CD14-positive monocyte (primary cell): ENCODE data around the gene OSBPL9. TPM values are rescaled to one million over a fixed set of nuclear protein-coding genes. Genes with fewer than 3 reads are reported as not detected.

Experiments
- DNase-seq, 3 donors: peaks; one replicate each; pipeline ENCODE4 v3.0.0-alpha.2; 2011 to 2022
- H2AFZ ChIP-seq: 2 replicates; pipeline ENCODE4 v1.6.0; 2012; ENCODE audit warnings: mild to moderate bottlenecking, low read depth, low read length, inconsistent platforms; ENCODE audit not compliant: insufficient read depth, poor library complexity, severe bottlenecking
- H3K27ac ChIP-seq, 2 donors: 1 replicate in 1 of 2; 2 replicates in 1 of 2; pipeline ENCODE4 v1.5.1; 2012 to 2013; ENCODE audit warnings: low read length in 2 of 2, control low read depth in 1 of 2, inconsistent platforms in 1 of 2, low read depth in 1 of 2, mild to moderate bottlenecking in 1 of 2
- H3K27me3 ChIP-seq, 2 donors: one replicate each; pipeline versions ENCODE4 v1.6.0 to v1.6.1; 2011 to 2013; ENCODE audit warnings: low read length in 2 of 2; ENCODE audit not compliant: control insufficient read depth in 2 of 2, insufficient read depth in 2 of 2
- H3K36me3 ChIP-seq, 2 donors: replicated peaks in 1 of 2; 1 replicate in 1 of 2; 2 replicates in 1 of 2; pipeline versions ENCODE4 v1.5.1 to v1.6.1; 2012 to 2013; ENCODE audit warnings: low read length in 2 of 2, control low read depth in 1 of 2, inconsistent platforms in 1 of 2, mild to moderate bottlenecking in 1 of 2; ENCODE audit not compliant: insufficient read depth in 2 of 2, control insufficient read depth in 1 of 2
- H3K4me1 ChIP-seq, 2 donors: 1 replicate in 1 of 2; 2 replicates in 1 of 2; pipeline versions ENCODE4 v1.5.1 to v1.6.1; 2012 to 2013; ENCODE audit warnings: low read length in 2 of 2, control low read depth in 1 of 2, inconsistent platforms in 1 of 2, mild to moderate bottlenecking in 1 of 2, moderate library complexity in 1 of 2; ENCODE audit not compliant: insufficient read depth in 2 of 2, control insufficient read depth in 1 of 2
- H3K4me2 ChIP-seq: replicated peaks from 2 replicates; pipeline ENCODE3; 2012; ENCODE audit warnings: low read length, moderate library complexity, mild to moderate bottlenecking; ENCODE audit not compliant: poor library complexity, severe bottlenecking; ENCODE audit errors: extremely low read depth
- H3K4me3 ChIP-seq, 3 experiments: fragments of 200-600 bp in 1 of 3; sonication (generic) in 1 of 3; replicated peaks in 1 of 3; 1 replicate in 2 of 3; 2 replicates in 1 of 3; pipeline ENCODE4 v1.5.1; 2011 to 2013; ENCODE audit warnings: low read length in 3 of 3, mild to moderate bottlenecking in 3 of 3, control low read depth in 2 of 3, low read depth in 2 of 3, inconsistent platforms in 1 of 3, moderate library complexity in 1 of 3
- H3K79me2 ChIP-seq: 2 replicates; pipeline ENCODE4 v1.6.0; 2012; ENCODE audit warnings: mild to moderate bottlenecking, control low read depth, inconsistent platforms, low read length, moderate library complexity; ENCODE audit not compliant: insufficient read depth
- H3K9ac ChIP-seq: 2 replicates; pipeline ENCODE4 v1.6.0; 2017; ENCODE audit warnings: low read length, mild to moderate bottlenecking; ENCODE audit not compliant: insufficient read depth, poor library complexity, severe bottlenecking
- H3K9me3 ChIP-seq, 2 donors: replicated peaks in 1 of 2; 1 replicate in 1 of 2; 2 replicates in 1 of 2; pipeline versions ENCODE4 v1.5.1 to v1.6.1; 2012 to 2013; ENCODE audit warnings: low read length in 2 of 2, control low read depth in 1 of 2; ENCODE audit not compliant: control insufficient read depth in 1 of 2, insufficient read depth in 1 of 2
- H4K20me1 ChIP-seq: 2 replicates; pipeline ENCODE4 v1.6.0; 2012; ENCODE audit warnings: mild to moderate bottlenecking, low read length, control low read depth, moderate library complexity; ENCODE audit not compliant: insufficient read depth
- H3K27ac Mint-ChIP-seq, 7 donors: one replicate each; pipeline ENCODE4 v1.8.0; 2020; ENCODE audit warnings: mild to moderate bottlenecking in 7 of 7, mixed read lengths in 7 of 7, moderate library complexity in 6 of 7, inconsistent platforms in 2 of 7
- H3K27me3 Mint-ChIP-seq, 3 donors: one replicate each; pipeline ENCODE4 v1.8.0; 2021 to 2022; ENCODE audit warnings: low read depth in 3 of 3, mild to moderate bottlenecking in 3 of 3, mixed read lengths in 3 of 3, moderate library complexity in 3 of 3, inconsistent platforms in 1 of 3
- H3K36me3 Mint-ChIP-seq, 2 donors: one replicate each; pipeline ENCODE4 v1.8.0; 2020; ENCODE audit warnings: mixed read lengths in 2 of 2, inconsistent platforms in 1 of 2, mild to moderate bottlenecking in 1 of 2
- H3K4me1 Mint-ChIP-seq: one replicate; pipeline ENCODE4 v1.8.0; 2020; ENCODE audit warnings: mild to moderate bottlenecking, mixed read lengths
- H3K4me3 Mint-ChIP-seq, 2 donors: one replicate each; pipeline ENCODE4 v1.8.0; 2020; ENCODE audit warnings: mild to moderate bottlenecking in 2 of 2, mixed read lengths in 2 of 2, moderate library complexity in 1 of 2
- H3K9me3 Mint-ChIP-seq, 7 donors: one replicate each; pipeline ENCODE4 v1.8.0; 2020 to 2022; ENCODE audit warnings: mixed read lengths in 7 of 7, mild to moderate bottlenecking in 6 of 7, moderate library complexity in 6 of 7, inconsistent platforms in 2 of 7
- CTCF ChIP-seq: fragments of 200-600 bp; IDR thresholded peaks from one replicate; pipeline ENCODE4 v1.8.0; 2022; ENCODE audit warnings: antibody characterized with exemption, mild to moderate bottlenecking
- WGBS: methylation state at CpG from one replicate; pipeline ENCODE4 v1.1.5; 2013; ENCODE audit warnings: missing lambda C conversion rate; ENCODE audit not compliant: insufficient coverage; 5-methylcytosine and 5-hydroxymethylcytosine counted together
- intact Hi-C, 2 donors: fragments of 100-400 bp; cut with micrococcal nuclease; formaldehyde crosslinking; loops; one replicate each; pipeline versions ENCODE4 v1.15.0 to v1.15.1; 2023
- polyA plus RNA-seq, 3 donors: library from polyadenylated mRNA; depleted of rRNA in 1 of 3; unstranded in 2 of 3; stranded (reverse) in 1 of 3; fragments of 300-500 nt in 2 of 3; fragments of >200 nt in 1 of 3; fragmentation: Illumina TruSeq in 2 of 3; gene quantifications; 1 replicate in 2 of 3; 2 replicates in 1 of 3; pipeline ENCODE4 v1.2.3, GENCODE V29; 2012 to 2021

The OSBPL9 gene
- polyA plus RNA-seq, 3 donors: 22.2 to 41.4 (median 31.3) TPM

GRCh38 chr1:51583532-51583931 lies 33.4 kb upstream of the OSBPL9 start:
- Histone ChIP-seq H3K4me1 (peaks cover 7 to 8% of the 10 kb centered on the region in 2 donors), H2AFZ (no peak overlapping the region), H3K9ac (no peak overlapping the region), H3K79me2 (no peaks in the 10 kb centered on the region), H3K36me3 (no peaks in the 10 kb centered on the region), H3K27ac (no peak overlapping the region), H4K20me1 (no peaks in the 10 kb centered on the region), H3K27me3 (no peaks in the 10 kb centered on the region), H3K4me3 (no peak overlapping the region), H3K4me2 (no peak overlapping the region), H3K9me3 (no peaks in the 10 kb centered on the region)
- Mint-ChIP-seq H3K27ac (no peak overlapping the region), H3K9me3 (no peaks in the 10 kb centered on the region), H3K4me1 (peaks cover 16% of the 10 kb centered on the region), H3K27me3 (peaks cover 0 to 4% (median 0%) of the 10 kb centered on the region in 3 donors), H3K36me3 (no peaks in the 10 kb centered on the region), H3K4me3 (no peak overlapping the region)
- TF ChIP-seq CTCF: no peak
- DNase-seq: no peak
- 98% methylated on average over 9 of the region's 9 CpGs for WGBS
- intact Hi-C loops: no loop called here

GRCh38 chr1:51584021-51584420 lies 32.9 kb upstream of the OSBPL9 start:
- no peak overlapping the region for H3K4me2 ChIP-seq
- no peak overlapping the region for H3K4me3 Mint-ChIP-seq
- no peaks in the 10 kb centered on the region for H3K9me3 ChIP-seq
- H3K27ac Mint-ChIP-seq: peak overlapping the region in 1 of 7 donors; percentile 8
- H4K20me1 ChIP-seq: no peaks in the 10 kb centered on the region
- H2AFZ ChIP-seq: no peak overlapping the region
- H3K4me1 ChIP-seq: peaks cover 2 to 3% of the 10 kb centered on the region in 2 donors
- H3K36me3 Mint-ChIP-seq: no peaks in the 10 kb centered on the region
- no peak for TF ChIP-seq CTCF
- no peak overlapping the region for H3K4me3 ChIP-seq
- intact Hi-C loops: no loop called here
- H3K27me3 ChIP-seq: no peaks in the 10 kb centered on the region
- H3K9me3 Mint-ChIP-seq: no peaks in the 10 kb centered on the region
- WGBS: 91% methylated on average over 4 of the region's 5 CpGs
- no peak overlapping the region for H3K9ac ChIP-seq
- H3K36me3 ChIP-seq: no peaks in the 10 kb centered on the region
- H3K79me2 ChIP-seq: no peaks in the 10 kb centered on the region
- no peak for DNase-seq
- peaks cover 11% of the 10 kb centered on the region for H3K4me1 Mint-ChIP-seq
- peaks cover 0 to 4% (median 0%) of the 10 kb centered on the region in 3 donors for H3K27me3 Mint-ChIP-seq
- H3K27ac ChIP-seq: no peak overlapping the region
